PFSK-1 (cell line): ENCODE results near the gene PLAU.

Experiments used
- SIN3A ChIP-seq: IDR thresholded peaks from 2 replicates; pipeline ENCODE4 v1.6.1; 2012; ENCODE audit warnings: mild to moderate bottlenecking, low read length, moderate library complexity, borderline replicate concordance; ENCODE audit not compliant: insufficient read depth
- TF ChIP-seq, protein P1 (sequence below), 2 experiments: IDR thresholded peaks; 2 replicates each; pipeline versions ENCODE4 v1.6.1 to v1.8.0; 2011 to 2012; ENCODE audit warnings: low read depth in 2 of 2, low read length in 2 of 2, control low read depth in 1 of 2, inconsistent platforms in 1 of 2, mild to moderate bottlenecking in 1 of 2, moderate library complexity in 1 of 2; ENCODE audit not compliant: insufficient read depth in 1 of 2

DNA sequence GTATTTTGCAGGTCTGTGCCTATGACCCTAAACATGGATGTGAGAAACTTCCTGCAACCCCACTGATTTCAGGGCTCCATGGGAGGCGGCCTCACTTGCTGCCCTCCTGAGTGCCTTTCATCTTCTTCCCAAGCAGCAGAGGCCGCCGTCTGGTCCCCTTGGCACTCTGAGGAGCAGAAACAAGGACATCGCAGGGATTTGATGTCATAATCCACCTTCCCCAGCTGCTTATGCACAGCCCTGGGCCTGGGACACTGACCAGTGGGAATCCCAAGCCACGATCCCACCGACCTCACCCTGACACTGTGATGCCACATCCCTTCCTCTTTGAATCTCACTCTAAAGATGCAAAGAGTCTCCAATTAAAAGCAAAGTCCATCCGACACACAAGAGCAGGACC, 44.3 kb upstream of the PLAU start:
- TF ChIP-seq, protein P1, sequence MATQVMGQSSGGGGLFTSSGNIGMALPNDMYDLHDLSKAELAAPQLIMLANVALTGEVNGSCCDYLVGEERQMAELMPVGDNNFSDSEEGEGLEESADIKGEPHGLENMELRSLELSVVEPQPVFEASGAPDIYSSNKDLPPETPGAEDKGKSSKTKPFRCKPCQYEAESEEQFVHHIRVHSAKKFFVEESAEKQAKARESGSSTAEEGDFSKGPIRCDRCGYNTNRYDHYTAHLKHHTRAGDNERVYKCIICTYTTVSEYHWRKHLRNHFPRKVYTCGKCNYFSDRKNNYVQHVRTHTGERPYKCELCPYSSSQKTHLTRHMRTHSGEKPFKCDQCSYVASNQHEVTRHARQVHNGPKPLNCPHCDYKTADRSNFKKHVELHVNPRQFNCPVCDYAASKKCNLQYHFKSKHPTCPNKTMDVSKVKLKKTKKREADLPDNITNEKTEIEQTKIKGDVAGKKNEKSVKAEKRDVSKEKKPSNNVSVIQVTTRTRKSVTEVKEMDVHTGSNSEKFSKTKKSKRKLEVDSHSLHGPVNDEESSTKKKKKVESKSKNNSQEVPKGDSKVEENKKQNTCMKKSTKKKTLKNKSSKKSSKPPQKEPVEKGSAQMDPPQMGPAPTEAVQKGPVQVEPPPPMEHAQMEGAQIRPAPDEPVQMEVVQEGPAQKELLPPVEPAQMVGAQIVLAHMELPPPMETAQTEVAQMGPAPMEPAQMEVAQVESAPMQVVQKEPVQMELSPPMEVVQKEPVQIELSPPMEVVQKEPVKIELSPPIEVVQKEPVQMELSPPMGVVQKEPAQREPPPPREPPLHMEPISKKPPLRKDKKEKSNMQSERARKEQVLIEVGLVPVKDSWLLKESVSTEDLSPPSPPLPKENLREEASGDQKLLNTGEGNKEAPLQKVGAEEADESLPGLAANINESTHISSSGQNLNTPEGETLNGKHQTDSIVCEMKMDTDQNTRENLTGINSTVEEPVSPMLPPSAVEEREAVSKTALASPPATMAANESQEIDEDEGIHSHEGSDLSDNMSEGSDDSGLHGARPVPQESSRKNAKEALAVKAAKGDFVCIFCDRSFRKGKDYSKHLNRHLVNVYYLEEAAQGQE (IDR thresholded peaks at IDR 0.05; ENCODE audit: insufficient read depth in 1 of 2, low read depth in 2 of 2, low read length in 2 of 2), result no peak
- TF ChIP-seq SIN3A, result no peak
